Measurements from ENCODE around the gene QARS1. TPM values are rescaled to one million over a fixed set of nuclear protein-coding genes. Genes with fewer than 3 reads are reported as not detected.
A peak's percentile ranks its signal among the peaks of the same experiment; 100 is the strongest.

QARS1 gene
- 100 to 1,000 TPM; 233 to 268 (median 252) TPM for total RNA-seq

DNA sequence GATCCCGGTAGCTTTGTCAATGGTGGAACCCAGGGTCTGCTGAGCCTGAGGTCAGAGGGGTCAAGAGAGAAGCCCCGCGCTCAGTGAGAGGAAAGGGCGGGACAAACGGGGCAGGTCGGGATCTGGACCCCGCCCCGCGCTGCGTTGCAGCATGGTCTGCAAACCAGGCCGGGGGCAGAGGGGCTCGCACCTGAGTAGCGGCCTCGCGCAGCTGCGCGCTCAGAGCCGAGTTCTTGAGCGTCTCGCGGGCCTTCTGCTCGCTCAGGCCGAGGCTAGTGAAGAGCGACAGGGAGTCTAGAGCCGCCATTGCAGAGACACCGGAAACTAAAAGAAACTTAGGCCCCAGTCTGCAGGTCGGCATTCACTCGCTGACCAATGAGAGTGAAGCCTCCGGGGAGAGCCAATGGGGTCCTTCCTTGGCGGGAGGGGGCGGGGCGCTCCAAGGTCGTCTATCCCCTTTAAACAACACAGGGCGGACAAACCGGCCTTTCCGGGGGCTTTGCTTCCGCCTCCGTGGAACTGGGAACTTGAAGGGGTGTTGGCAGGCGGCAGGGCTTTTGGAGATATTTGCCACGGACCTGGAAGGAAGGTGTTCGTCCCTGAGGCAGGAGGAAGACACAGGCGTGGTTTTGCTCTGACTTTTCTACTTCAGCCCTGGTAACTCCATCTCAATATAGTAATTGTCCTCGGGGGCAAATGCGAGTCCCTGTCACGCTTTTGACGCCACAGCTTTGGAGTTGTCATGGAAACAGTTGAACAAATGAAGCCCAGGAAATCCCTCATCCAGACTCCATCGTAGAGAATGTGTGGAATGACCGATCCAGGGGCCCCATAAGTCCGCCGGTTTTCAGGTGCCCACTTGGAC is at the start of gene QARS1:
TSS of gene QARS1 (minus strand) at position 331 of the 865 bp plus-strand sequence. CDS start at position 307, 24 bp downstream.
- peak within 1 kb of the TSS; percentile 78 to 98 (median 94) for H3K4me3 ChIP-seq
- TF ChIP-seq POLR2A (IDR thresholded peaks at IDR 0.05) (no peak), POLR2AphosphoS5 (IDR thresholded peaks at IDR 0.05) (peak in 2 of 3 donors; percentile 53 to 60)
- TF ChIP-seq, protein P1, sequence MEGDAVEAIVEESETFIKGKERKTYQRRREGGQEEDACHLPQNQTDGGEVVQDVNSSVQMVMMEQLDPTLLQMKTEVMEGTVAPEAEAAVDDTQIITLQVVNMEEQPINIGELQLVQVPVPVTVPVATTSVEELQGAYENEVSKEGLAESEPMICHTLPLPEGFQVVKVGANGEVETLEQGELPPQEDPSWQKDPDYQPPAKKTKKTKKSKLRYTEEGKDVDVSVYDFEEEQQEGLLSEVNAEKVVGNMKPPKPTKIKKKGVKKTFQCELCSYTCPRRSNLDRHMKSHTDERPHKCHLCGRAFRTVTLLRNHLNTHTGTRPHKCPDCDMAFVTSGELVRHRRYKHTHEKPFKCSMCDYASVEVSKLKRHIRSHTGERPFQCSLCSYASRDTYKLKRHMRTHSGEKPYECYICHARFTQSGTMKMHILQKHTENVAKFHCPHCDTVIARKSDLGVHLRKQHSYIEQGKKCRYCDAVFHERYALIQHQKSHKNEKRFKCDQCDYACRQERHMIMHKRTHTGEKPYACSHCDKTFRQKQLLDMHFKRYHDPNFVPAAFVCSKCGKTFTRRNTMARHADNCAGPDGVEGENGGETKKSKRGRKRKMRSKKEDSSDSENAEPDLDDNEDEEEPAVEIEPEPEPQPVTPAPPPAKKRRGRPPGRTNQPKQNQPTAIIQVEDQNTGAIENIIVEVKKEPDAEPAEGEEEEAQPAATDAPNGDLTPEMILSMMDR (IDR thresholded peaks at IDR 0.05) = no peak
- intact Hi-C loops (cut with DNase I; ENCODE audit: low total_unique reads) = loop anchor here (1.0 kb wide), 1 partner anchor 16 kb away; the partner anchor contains the start of gene USP19
- H3K27me3 ChIP-seq = no peaks in the 10 kb centered on the region
- peak; percentile 93 to 94 for DNase-seq (ENCODE audit: low spot score in 2 of 2)
- peaks cover 18% of the 10 kb centered on the region for H3K36me3 ChIP-seq
- H3K27ac ChIP-seq = peak within 1 kb of the TSS; percentile 74 to 85
- no peaks in the 10 kb centered on the region for H3K9me3 ChIP-seq
- H3K4me1 ChIP-seq = peaks cover 0 to 10% of the 10 kb centered on the region in 2 donors

DNA sequence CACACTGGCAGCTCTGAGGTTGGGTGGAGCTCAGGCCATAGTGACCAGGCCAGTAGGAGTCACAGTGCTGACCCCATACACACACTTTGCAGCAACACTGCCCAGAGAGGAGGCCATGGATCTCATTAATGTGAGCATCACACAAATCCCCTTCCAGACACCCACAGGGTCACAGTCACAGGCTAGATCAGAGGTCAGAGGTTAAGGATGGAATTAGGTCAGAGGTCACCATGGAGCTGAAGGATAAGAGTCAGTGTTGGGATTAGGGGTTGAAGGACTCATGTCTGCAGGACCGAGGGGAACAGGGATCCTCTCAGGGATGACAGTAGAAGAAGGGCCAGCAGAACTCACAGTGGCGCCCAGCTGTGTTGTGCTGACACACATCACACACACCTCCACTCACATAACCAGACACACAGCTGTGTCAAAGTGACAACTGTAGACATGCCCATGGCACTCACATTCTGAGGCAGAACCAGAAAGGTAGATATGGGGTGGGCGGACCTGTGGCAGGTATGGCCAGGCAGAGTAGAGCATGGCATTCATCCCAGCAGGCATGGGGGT is 48.9 kb upstream of the QARS1 start:
- no peaks in the 10 kb centered on the region for H3K36me3 ChIP-seq
- no peak for DNase-seq (ENCODE audit: low spot score in 2 of 2)
- H3K4me3 ChIP-seq = no peak overlapping the region
- intact Hi-C loops (cut with DNase I; ENCODE audit: low total_unique reads) = no loop called here
- H3K9me3 ChIP-seq = no peaks in the 10 kb centered on the region
- no peaks in the 10 kb centered on the region for H3K27me3 ChIP-seq
- TF ChIP-seq, protein P1 (IDR thresholded peaks at IDR 0.05) = no peak
- TF ChIP-seq POLR2AphosphoS5 (IDR thresholded peaks at IDR 0.05) (no peak), POLR2A (IDR thresholded peaks at IDR 0.05) (no peak)
- H3K4me1 ChIP-seq = no peaks in the 10 kb centered on the region
- no peak overlapping the region for H3K27ac ChIP-seq

DNA sequence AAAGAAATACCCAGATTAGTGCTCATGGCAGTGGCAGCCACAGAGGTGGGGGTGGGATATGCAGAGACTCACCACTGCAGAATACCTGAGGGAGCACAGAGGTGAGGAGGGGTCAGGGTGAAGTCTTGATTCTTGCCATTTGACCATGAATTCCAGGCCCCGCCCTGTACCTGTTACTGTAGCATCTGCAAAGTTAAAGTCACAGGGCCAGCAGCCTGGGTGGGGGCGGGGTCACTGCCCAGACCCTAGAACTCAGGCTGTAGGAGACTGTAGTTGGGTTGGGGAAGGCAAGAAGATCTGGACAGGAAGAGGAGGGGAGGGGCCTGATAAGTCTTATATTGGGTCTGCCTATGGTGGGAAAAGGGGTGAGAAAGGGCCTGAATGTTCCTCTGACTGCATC is 47.1 kb upstream of the QARS1 start:
- Histone ChIP-seq H3K36me3 (no peaks in the 10 kb centered on the region), H3K4me1 (no peaks in the 10 kb centered on the region), H3K27ac (no peak overlapping the region), H3K9me3 (no peaks in the 10 kb centered on the region), H3K27me3 (no peaks in the 10 kb centered on the region), H3K4me3 (no peak overlapping the region)
- no peak for DNase-seq (ENCODE audit: low spot score in 2 of 2)
- TF ChIP-seq, protein P1 (IDR thresholded peaks at IDR 0.05) = no peak
- no peak for TF ChIP-seq POLR2AphosphoS5 (IDR thresholded peaks at IDR 0.05)
- intact Hi-C loops (cut with DNase I; ENCODE audit: low total_unique reads) = no loop called here

DNA sequence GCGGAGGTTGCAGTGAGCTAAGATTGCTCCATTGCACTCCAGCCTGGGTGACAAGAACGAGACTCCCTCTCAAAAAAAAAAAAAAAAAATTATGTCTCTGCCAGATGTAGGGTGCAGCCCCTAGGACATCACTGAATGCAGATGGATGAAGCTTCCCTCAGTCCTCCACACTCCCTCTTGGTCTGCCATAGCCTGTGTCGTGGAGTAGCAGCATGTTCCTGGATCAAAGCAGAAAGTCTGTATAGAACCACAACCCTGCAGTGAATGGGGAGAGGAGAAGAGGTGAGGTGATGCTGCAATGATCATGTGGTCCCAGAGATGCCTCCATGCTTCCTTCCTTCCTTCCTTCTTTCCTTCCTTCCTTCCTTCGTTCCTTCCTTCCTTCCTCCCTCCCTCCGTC is 43.6 kb upstream of the QARS1 start:
- H3K27ac ChIP-seq = no peak overlapping the region
- no peaks in the 10 kb centered on the region for H3K4me1 ChIP-seq
- no peaks in the 10 kb centered on the region for H3K9me3 ChIP-seq
- H3K27me3 ChIP-seq = no peaks in the 10 kb centered on the region
- DNase-seq (ENCODE audit: low spot score in 2 of 2) = no peak
- intact Hi-C loops (cut with DNase I; ENCODE audit: low total_unique reads) = no loop called here
- H3K36me3 ChIP-seq = no peaks in the 10 kb centered on the region
- H3K4me3 ChIP-seq = no peak overlapping the region
- TF ChIP-seq, protein P1 (IDR thresholded peaks at IDR 0.05) = no peak
- TF ChIP-seq POLR2A (IDR thresholded peaks at IDR 0.05) (no peak), POLR2AphosphoS5 (IDR thresholded peaks at IDR 0.05) (no peak)

DNA sequence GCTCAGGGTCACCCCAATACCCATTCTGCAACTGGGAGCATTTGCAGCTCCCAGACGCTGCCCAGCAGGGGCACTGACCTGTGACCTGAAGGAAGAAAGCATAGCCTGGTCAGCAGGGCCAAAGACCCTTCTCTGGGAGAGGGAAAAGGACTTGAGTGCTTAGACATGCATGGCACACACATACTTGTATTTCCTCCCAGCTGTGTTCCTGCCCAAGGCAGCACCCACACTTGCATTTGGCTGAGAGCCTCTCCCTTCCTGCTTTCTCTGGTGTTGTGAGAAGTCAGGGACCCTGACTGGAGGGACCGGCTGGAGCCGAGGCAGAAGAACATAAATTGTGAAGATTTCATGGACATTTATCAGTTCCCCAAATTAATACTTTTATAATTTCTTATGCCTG is 35.5 kb upstream of the QARS1 start:
- no peak overlapping the region for H3K27ac ChIP-seq
- no peaks in the 10 kb centered on the region for H3K9me3 ChIP-seq
- no peaks in the 10 kb centered on the region for H3K4me1 ChIP-seq
- H3K4me3 ChIP-seq = no peak overlapping the region
- DNase-seq (ENCODE audit: low spot score in 2 of 2) = no peak
- TF ChIP-seq POLR2A (IDR thresholded peaks at IDR 0.05) (no peak), POLR2AphosphoS5 (IDR thresholded peaks at IDR 0.05) (no peak)
- TF ChIP-seq, protein P1 (IDR thresholded peaks at IDR 0.05) = no peak
- intact Hi-C loops (cut with DNase I; ENCODE audit: low total_unique reads) = no loop called here
- H3K36me3 ChIP-seq = no peaks in the 10 kb centered on the region
- no peaks in the 10 kb centered on the region for H3K27me3 ChIP-seq

Data from breast epithelium (tissue), 4 donors.